SK-N-SH treated with all-trans-retinoic acid at 6 μM for 48 hours (cell line): ENCODE results near the gene GPC6.

Experiments
- PATZ1 ChIP-seq: fragments of 250-450 bp; sonication (Bioruptor Pico); IDR thresholded peaks from 2 replicates; pipeline ENCODE4 v1.8.0; 2020; ENCODE audit warnings: mild to moderate bottlenecking, moderate library complexity, borderline replicate concordance
- SNAI2 ChIP-seq: fragments of 250-450 bp; sonication (Bioruptor Pico); IDR thresholded peaks from 2 replicates; pipeline ENCODE4 v1.5.0; 2020; ENCODE audit warnings: mild to moderate bottlenecking, moderate library complexity

- TF ChIP-seq PATZ1 (CRISPR knock-in tag), result no peak
- TF ChIP-seq SNAI2 (CRISPR knock-in tag), result no peak
Measured at GRCh38 chr13:94328381-94329041, 1101.9 kb downstream of the GPC6 start.
